GM15510 (cell line): Measurements from ENCODE around the gene WNT3A.

Source experiments
- POLR2A ChIP-seq: IDR thresholded peaks from 3 replicates; pipeline ENCODE4 v1.6.1; 2011; ENCODE audit warnings: borderline replicate concordance; ENCODE audit not compliant: insufficient read length; ENCODE audit errors: extremely low read depth

Gene WNT3A

DNA sequence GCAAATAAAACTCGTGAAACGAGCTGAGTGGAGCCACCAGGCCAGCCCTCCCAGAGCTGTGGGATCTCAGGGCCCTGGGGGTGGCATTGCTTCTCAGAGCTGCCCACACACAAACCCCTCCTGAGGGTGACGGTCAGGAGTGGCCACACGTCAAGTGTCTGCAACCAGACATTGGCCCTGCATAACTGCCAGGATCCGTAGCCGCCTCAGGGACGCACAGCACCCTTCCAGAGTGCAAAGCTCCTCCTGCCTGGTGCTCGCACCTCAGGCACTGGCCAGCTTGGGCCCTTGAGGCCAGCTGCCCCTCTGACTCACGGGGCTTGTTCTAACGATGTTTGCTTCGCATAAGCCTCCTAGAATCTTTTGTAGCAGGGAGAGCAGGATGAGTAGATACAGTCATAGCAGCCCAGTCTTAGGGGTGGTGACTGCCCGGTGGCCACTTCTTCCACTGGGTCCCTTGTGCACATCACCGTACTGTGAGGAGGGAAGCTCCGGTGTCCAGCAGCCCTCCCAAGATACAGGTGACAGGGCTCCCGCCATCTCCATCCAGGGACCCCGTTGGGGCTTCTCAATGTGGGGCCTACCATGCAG is 5.0 kb downstream of the WNT3A start:
- TF ChIP-seq POLR2A = no peak

DNA sequence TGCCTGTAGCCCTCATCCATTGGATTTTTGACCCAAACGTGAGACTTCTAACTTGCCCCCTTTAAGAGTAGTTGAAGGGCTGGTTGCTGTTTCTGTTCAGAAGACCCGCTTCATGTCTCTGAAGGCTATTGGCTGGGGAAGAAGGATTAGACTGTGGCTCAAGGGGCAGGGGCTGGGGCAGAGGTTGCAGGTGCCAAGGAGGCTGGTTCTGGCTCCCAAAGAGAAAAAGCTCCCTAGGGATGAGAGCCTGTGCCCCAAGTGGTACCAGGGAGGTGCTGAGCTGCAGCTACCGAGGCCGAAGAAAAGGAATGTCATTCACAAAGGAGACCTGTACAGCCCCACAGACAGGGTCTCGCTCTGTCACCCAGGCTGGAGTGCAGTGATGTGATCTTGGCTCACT is 5.8 kb downstream of the WNT3A start:
- no peak for TF ChIP-seq POLR2A

DNA sequence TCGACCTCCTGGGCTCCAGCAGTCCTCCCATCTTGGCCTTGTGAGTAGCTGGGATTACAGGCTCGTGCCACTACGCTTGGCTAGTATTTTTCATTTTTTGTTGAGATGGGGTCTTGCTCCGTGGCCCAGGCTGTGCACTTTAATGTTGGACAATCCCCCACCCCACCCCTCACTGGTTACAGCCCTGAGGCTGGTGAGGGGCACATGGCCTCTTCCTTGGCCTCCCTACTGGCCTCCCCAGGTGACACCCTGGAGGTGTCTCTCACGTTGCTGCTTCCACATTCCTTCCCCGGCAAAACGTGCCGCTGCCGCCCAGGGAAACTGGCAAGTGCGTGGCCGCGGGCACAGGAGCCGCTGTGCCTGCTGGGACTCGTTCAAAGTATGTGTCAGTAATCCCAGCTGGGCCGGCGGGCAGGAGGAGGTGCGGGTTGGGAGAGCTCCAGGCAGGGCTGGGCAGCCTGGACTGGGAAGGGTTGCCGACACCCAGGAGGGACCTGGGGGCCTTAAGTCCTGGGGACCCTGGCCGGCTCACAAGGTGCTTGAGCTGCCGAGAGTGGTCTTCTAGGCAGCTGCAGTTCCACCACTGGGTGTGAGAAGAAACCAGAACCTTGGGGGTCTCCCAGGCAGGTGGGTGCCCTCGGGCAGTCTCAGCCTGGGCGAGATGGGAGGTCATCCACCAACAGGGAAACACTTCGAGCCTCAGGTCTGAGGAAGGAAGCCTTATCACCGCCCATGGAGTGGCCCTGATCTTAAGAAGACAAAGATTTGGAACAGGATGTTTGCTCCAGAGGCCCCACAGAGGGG is 6.5 kb downstream of the WNT3A start:
- no peak for TF ChIP-seq POLR2A

DNA sequence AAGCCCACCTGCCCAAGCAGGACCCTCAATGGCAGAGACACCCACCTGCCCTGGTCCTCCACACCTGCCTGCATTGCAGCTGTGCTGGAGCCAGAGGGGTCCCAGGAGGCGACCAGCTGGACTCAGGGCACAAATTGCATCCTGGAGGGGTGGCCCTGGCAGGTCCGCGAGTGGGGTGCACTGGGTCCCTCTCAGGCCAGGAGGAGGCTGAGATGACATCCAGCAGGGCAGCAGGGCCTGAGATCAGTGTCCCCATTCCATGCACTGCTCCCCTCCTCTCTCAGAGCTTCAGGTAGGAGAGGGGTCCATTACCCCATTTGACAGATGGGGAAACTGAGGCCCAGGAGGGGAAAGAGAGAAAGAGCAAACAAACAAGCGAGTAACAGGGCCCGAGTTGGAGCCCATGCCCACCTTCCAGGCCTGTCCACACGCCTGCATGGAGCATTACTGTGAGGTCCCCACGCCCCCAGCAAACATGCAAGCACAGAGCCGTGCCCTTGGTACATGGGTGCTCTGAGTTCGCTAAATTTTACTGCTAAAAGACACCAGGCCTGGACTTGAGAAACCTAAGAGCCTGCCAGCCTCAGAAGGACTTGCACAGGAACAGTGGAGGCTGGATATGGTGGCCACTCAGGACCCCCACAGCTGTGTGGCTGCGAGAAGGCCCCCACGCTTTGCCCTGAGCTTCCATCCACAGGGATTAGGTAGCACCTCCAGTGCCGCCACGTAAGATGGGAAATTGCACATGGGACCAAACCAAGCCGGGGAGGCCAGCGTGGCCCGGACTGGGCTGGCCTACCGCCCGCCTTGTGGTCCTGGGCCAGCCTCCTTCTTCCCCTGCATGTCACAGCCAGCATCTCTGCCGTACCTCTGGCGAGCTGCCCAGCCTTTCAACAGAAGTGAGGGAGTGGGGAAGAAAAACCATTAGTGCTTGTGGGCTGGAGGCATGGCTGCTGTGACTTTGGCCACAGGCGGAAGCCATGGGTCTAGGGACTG is 7.4 kb downstream of the WNT3A start:
- no peak for TF ChIP-seq POLR2A

DNA sequence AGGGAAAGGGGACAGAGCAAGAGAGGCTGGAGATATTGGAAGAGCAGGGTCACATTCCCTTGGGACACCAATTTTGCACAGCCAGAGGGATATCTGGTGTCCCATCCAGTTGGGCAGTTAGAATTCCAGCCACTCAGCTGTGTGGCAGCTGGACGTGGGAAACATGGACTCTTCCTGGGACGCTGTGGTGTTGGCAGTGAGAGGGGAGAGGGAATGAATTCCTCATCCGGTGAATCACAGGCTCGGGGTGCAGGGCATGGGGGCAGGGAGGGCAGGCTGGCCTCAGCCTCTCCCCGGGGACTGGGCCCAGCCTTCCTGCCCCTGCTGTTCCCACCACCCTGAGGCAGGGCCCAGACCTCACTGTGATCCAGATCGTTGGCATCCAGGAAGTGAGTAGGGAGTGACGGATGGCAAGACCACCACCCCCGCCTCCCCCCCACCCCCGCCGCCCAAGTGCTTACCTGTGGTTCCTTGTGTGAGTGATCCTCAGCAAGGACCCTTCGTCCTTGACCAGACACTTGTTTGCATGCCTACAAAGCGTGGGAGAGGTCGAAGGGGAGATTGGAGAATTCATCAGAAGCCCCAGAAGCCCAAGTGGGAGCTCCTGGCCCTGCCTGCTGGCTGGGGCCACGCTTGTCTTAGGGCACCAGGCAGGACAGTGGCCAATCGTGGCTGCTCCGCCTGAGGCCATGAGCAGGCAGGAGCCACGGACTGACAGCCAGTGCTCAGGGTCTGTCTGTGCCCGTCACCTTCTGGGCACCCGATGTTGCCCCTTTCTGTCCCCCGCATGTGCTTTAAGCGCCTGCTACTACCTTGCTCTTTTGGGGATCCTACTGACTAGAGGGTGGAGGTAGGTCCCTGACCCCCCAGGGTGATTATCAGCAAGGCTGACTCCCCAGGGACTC is 8.7 kb downstream of the WNT3A start:
- TF ChIP-seq POLR2A = no peak

DNA sequence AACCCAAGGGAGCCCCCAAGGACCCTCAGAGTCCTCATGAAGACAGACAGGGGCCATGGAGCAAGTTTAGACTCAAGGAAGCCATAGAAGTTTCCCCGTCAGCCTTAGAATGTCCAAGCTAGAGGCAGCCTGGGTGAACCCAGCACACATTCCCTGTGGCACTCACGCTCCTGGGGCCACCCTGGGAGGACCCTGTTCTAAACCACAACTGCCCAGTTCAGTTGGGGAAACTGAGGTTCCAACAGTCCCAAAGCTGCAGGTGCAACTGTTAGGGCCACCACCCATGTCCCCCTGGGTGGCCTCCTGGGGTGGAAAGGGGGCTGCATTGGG is 9.3 kb downstream of the WNT3A start:
- no peak for TF ChIP-seq POLR2A

DNA sequence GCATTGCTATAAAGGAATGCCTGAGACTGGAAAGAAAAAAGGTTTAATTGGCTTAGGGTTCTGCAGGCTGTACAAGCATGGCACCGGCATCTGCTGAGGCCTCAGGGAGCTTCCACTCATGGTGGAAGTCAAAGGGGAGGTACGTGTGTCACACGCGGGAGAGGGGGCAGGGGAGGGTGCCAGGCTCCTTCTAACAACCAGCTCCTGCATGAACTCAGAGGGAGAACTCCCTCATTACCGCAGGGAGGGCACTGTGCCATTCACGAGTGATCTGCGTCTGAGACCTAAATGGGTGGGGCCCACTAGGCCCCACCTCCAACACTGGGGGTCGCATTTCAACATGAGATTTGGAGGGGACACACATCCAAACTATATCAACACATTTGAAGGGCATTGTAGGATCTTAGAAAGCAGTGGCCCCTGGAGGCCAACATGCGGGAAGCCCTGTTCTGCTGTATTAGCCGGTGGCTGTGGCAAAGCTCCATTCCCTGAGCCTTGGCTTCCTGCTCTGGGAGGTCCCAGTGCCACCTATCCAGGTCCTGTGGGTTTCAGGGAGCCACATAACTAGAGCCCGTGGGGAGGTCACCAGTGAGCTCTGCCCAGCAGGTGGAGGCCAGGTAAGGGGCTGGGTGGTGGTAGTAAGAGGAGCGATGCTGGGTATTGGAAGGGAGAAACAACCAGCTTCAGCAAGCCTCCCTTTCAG is 10.0 kb downstream of the WNT3A start:
- no peak for TF ChIP-seq POLR2A

DNA sequence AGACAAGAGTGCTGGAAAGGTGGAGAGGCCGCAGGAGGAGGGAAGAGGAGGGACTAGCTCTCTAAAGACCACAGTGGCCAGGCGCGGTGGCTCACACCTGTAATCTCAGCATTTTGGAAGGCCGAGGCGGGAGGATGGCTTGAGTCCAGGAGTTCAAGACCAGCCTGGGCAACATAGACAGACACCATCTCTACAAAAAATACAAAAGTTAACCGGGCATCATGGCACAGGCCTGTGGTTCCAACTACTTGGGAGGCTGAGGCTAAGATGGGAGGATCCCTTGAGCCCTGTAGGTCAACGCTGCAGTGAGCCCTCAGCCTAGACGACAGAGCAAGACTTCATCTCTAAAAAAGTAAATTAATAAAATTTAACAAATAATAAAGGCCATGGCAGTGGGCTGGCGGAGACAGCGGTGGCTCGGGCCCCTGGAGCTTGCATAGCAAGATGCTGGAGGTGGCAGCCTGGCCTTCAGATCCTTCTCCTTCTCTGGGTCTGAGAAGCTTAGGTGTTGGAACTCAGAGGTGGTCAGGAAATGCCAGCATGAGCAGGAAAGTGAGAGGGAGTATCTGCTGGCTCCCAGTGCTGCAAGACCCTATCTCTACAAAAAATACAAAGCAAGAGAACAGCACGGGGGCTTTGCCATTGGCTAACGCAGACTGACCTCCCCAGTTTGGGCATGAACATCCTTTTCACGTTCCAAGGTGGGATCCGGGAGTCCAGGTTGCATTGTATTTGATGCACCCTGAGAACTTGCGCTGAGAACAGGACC is 10.7 kb downstream of the WNT3A start:
- no peak for TF ChIP-seq POLR2A

DNA sequence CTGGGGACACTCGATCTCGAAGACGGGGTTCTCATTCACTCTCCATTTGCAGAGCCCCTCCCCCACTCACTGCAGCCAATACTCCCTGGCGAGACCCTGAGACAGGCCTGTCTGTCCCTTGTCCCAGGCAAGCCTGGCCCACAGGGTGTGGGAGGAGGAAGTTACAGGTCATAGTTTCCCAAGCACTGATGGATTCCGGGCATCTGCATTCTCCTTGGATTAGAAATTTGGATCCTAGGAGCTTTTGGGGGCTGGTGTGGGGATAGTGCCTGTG is 11.3 kb downstream of the WNT3A start:
- TF ChIP-seq POLR2A = no peak

DNA sequence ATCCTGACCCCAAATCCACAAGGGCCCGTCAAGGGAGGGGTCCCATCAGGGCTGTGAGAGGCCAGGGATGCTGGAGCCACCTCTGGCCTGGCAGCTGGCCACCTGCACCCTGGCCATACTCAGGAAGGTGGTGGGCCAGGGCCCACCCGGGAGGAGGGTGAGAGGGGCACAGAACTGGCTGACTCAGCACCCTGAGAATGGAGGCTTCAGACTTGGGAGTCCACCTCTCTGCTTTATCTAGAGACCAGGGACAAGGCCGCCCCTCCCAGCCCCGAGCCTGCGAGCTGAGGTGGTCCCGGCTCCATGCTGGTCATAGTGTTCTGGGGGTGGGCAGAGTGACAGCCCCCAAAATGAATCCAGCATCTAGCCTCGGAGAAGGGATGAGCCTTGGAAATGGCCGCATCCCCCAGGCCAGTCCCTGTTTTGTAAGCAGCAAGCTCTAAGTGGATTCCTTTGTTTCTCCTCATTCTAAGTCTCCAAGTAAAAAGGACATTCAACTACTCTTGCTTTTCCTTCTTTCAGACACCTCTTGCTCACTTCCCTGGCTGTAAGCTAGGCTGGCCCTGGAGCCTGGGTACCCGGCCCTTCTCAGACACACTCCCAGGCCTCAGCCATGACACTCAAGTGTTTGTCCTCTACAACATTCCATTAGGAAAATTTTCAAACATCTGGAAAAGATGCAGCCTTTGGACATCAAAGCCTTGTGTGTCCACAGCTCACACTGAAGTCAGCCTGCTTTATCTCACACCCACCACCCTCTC is 12.3 kb downstream of the WNT3A start:
- TF ChIP-seq POLR2A = no peak

DNA sequence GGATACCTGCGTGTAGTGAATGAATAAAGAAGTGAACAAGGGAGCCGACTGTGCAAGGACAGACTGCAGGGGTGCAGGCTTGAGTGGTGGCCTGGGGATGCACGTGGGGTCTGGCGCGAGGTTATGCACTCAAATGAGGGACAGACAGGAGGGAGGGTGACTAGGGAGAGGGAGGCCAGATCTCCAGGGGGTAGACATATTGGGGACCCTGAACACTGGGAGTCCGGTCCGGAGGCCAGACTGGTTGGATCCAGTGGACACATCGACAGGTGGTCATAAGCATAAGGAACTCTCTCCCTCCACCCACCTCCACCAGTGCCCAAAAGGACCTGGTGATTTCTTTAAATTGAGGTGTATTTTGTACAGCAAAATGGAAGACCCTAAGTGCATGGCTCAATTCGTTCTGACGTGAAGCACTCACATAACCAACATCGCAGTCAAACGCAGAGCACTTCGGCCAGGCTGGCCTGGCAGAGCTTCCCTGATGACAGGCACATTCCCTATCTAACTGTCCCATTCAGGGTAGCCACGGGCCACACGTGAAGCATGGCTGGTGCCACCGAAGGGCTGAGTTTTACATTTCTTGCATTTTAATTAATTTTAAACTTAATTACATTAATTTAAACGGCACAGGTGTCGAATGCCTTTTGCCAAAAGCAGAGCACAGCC is 14.0 kb downstream of the WNT3A start:
- TF ChIP-seq POLR2A = no peak
